DND-41 (cell line): Measurements from ENCODE around the gene RPS16.

Experiments
- ATAC-seq: fragments of 200-7000 bp; cut with Tn5 transposase; 3 replicates; pipeline ENCODE4 v1.9.1; 2021; ENCODE audit warnings: low read depth; ENCODE audit not compliant: insufficient read depth
- DNase-seq: peaks from one replicate; pipeline ENCODE4 v3.0.0-alpha.2; 2020
- H2AFZ ChIP-seq: 2 replicates; pipeline ENCODE4 v1.6.0; 2012; ENCODE audit warnings: low read depth, low read length
- H3K27ac ChIP-seq: 2 replicates; pipeline ENCODE4 v1.5.1; 2012; ENCODE audit warnings: low read length, inconsistent platforms
- H3K27me3 ChIP-seq: fragments of 200-600 bp; sonication (generic); 2 replicates; pipeline ENCODE4 v1.6.0; 2012; ENCODE audit warnings: low read length, mild to moderate bottlenecking, inconsistent platforms; ENCODE audit not compliant: insufficient read depth, poor library complexity
- H3K36me3 ChIP-seq: 2 replicates; pipeline ENCODE4 v1.5.1; 2012; ENCODE audit warnings: low read length, inconsistent platforms; ENCODE audit not compliant: insufficient read depth
- H3K4me1 ChIP-seq: 2 replicates; pipeline ENCODE4 v1.5.1; 2012; ENCODE audit warnings: mild to moderate bottlenecking, low read length; ENCODE audit not compliant: insufficient read depth
- H3K4me2 ChIP-seq: 2 replicates; pipeline ENCODE4 v1.6.0; 2012; ENCODE audit warnings: mild to moderate bottlenecking, moderate library complexity, low read length, inconsistent platforms; ENCODE audit not compliant: insufficient read depth
- H3K4me3 ChIP-seq, 2 experiments: fragments of 200-600 bp in 1 of 2; shearing (Covaris generic) in 1 of 2; 2 replicates each; pipeline ENCODE4 v1.5.1; 2012 to 2016; ENCODE audit warnings: inconsistent platforms in 2 of 2, low read length in 2 of 2, mild to moderate bottlenecking in 2 of 2, low read depth in 1 of 2, moderate library complexity in 1 of 2
- H3K79me2 ChIP-seq: 2 replicates; pipeline ENCODE4 v1.6.0; 2012; ENCODE audit warnings: low read length, inconsistent platforms; ENCODE audit not compliant: insufficient read depth
- H3K9ac ChIP-seq: 2 replicates; pipeline ENCODE4 v1.6.0; 2012; ENCODE audit warnings: low read depth, mild to moderate bottlenecking, inconsistent platforms, low read length, moderate library complexity
- H3K9me3 ChIP-seq: 2 replicates; pipeline ENCODE4 v1.5.1; 2012; ENCODE audit warnings: low read length, moderate library complexity, mild to moderate bottlenecking, inconsistent platforms; ENCODE audit not compliant: insufficient read depth, severe bottlenecking
- H4K20me1 ChIP-seq: 2 replicates; pipeline ENCODE4 v1.6.0; 2012; ENCODE audit warnings: low read length; ENCODE audit not compliant: insufficient read depth
- CTCF ChIP-seq: IDR thresholded peaks from 2 replicates; pipeline ENCODE4 v1.5.1; 2012; ENCODE audit warnings: borderline replicate concordance, low read length, moderate library complexity, mild to moderate bottlenecking; ENCODE audit not compliant: poor library complexity, severe bottlenecking; ENCODE audit errors: extremely low read depth
- EZH2 ChIP-seq: IDR thresholded peaks from 3 replicates; pipeline ENCODE4 v1.6.1; 2012; ENCODE audit warnings: borderline replicate concordance, low read depth, mild to moderate bottlenecking, moderate library complexity, low read length, inconsistent platforms; ENCODE audit not compliant: severe bottlenecking

RPS16 gene

GRCh38 chr19:39433480-39434079 lies 2.2 kb downstream of the RPS16 start:
- Histone ChIP-seq H3K4me2 (peak overlapping the region; percentile 93; the same call in 1 of the 2 replicates), H3K27me3 (no peaks in the 10 kb centered on the region), H3K4me3 (peak overlapping the region in 1 of 2 experiments; percentile 87; a peak in 2 of 4 replicates), H3K36me3 (peaks cover 35% of the 10 kb centered on the region), H3K4me1 (peaks cover 27% of the 10 kb centered on the region), H3K27ac (peak overlapping the region; percentile 93; the same call in 1 of the 2 replicates), H3K9me3 (no peaks in the 10 kb centered on the region), H2AFZ (no peak overlapping the region), H4K20me1 (peaks cover 30% of the 10 kb centered on the region), H3K9ac (peak overlapping the region; percentile 85), H3K79me2 (peaks cover 32% of the 10 kb centered on the region)
- TF ChIP-seq CTCF (no peak), EZH2 (no peak)
- ATAC-seq (no peak), DNase-seq (no peak)

- peaks cover 27% of the 10 kb centered on the region for H3K4me1 ChIP-seq
- H2AFZ ChIP-seq, result no peak overlapping the region
- peaks cover 30% of the 10 kb centered on the region for H4K20me1 ChIP-seq
- H3K9me3 ChIP-seq, result no peaks in the 10 kb centered on the region
- H3K4me2 ChIP-seq, result no peak overlapping the region
- H3K4me3 ChIP-seq, result no peak overlapping the region
- H3K9ac ChIP-seq, result no peak overlapping the region
- H3K27me3 ChIP-seq, result no peaks in the 10 kb centered on the region
- H3K79me2 ChIP-seq, result peaks cover 32% of the 10 kb centered on the region
- ATAC-seq (no peak), DNase-seq (no peak)
- TF ChIP-seq CTCF, result no peak
- no peak overlapping the region for H3K27ac ChIP-seq
- H3K36me3 ChIP-seq, result peaks cover 35% of the 10 kb centered on the region
Measured at GRCh38 chr19:39432677-39433025, 3.1 kb downstream of the RPS16 start.

- no peak overlapping the region for H3K9ac ChIP-seq
- H3K4me1 ChIP-seq, result peaks cover 19% of the 10 kb centered on the region
- peaks cover 35% of the 10 kb centered on the region for H3K36me3 ChIP-seq
- H3K27ac ChIP-seq, result no peak overlapping the region
- no peak for DNase-seq
- H3K9me3 ChIP-seq, result no peaks in the 10 kb centered on the region
- H3K79me2 ChIP-seq, result peaks cover 26% of the 10 kb centered on the region
- no peak for ATAC-seq
- no peaks in the 10 kb centered on the region for H3K27me3 ChIP-seq
- no peak overlapping the region for H2AFZ ChIP-seq
- TF ChIP-seq EZH2 (no peak), CTCF (no peak)
- no peak overlapping the region for H3K4me3 ChIP-seq
- peaks cover 33% of the 10 kb centered on the region for H4K20me1 ChIP-seq
- no peak overlapping the region for H3K4me2 ChIP-seq
Measured at GRCh38 chr19:39430675-39431593, 4.8 kb downstream of the RPS16 start.
